Hepatic stellate cell (primary cell): Measurements from ENCODE around the gene SYK.
"Not testable (repeated sequence)": the region's sequence is repeated elsewhere in the genome, so short reads cannot be mapped to it uniquely, and the experiment has no call there.

Source experiments
- DNase-seq: peaks from one replicate; pipeline ENCODE4 v3.0.0; 2011; ENCODE audit warnings: low spot score

SYK gene

DNA sequence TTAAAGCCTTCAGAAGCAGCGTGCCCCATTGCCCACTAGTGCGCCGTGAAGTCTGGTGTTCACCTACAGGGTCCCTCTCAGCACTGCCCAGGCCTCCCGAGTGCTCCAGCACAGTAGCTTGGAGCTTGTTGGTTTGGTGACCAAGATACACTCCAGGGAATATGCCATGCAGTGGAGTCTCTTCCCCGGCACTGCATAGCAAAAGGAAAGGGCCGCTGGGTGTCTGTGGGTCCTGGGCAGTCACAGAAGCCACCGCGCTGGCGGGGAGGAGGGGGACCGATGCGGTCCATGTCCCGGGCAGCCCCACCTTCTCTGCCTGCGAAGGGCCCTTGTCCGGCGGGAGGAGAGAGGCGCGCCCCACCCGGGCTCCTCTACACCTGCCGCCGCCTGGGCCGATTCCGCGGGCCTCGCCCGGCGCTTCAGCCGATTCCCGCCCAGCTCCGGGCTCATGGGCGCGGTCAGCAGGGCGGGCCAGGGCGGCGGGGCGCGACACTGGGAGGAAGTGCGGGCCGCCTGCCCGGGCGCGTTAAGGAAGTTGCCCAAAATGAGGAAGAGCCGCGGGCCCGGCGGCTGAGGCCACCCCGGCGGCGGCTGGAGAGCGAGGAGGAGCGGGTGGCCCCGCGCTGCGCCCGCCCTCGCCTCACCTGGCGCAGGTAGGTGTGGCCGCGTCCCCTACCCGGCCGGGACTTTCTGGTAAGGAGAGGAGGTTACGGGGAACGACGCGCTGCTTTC lies at the start of gene SYK:
Gene SYK, plus strand, starts transcription at position 579 of the 732 bp plus-strand sequence. CDS start 42,080 bp downstream, outside the sequence.
- DNase-seq: no peak

DNA sequence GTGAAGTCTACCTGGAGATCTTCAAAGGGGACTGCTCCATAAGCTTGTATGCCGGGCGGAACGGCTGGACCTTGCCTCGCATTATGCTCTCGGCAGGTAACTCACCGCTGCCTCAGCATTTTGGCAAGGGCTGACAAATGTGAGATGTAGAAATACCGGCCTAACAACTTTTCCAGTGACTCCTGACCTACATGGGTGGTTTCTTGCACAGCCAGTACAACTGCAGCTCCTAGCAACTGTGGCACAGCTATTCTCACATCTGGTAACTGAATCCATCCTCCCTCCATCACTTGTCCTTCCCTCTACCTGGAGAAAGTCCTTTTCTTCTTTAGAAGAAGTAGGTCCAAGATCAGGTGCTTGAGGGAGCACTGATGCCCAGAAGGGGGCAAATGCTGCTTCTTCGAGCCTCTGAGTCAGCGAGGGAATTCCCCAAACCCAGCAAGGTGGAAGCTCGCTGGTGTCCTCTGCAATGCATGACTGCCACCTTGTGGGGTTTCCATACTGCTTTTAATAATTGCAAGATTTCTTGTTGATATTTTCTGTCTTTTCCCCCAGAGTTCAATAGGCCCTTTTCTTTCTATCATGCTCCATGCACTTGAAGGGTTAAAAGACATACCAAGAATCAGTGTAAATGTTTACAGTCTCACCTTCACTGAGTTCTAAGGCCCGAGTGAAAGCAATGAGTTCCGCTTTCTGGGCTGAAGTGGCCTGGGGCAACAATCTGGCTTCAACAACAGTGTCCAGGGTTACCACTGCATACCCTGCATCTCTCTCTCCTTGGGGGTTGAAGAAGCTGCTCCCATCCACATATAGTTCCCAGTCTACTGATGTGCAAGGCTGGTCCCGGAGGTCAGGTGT lies 45.9 kb upstream of the SYK start:
- not testable (repeated sequence) for DNase-seq

DNA sequence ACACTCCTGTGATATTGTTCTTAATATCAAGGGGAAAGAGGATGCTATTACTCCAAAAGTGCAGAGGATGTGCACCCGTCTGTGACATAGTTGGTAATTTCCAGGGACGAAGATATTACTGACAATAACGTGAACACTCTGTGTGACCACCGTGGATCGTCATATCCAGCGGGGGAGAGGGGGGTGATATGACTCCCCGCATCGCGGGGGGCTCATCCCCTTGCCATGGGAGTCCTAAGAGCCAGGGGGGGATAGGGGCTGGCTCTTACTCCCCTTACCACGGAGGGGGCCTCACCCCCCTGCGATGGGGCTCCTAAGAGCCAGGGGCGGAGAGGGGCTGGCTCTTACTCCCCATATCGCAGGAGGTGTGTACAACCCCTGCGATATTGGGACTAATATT lies 41.0 kb upstream of the SYK start:
- DNase-seq: not testable (repeated sequence)

DNA sequence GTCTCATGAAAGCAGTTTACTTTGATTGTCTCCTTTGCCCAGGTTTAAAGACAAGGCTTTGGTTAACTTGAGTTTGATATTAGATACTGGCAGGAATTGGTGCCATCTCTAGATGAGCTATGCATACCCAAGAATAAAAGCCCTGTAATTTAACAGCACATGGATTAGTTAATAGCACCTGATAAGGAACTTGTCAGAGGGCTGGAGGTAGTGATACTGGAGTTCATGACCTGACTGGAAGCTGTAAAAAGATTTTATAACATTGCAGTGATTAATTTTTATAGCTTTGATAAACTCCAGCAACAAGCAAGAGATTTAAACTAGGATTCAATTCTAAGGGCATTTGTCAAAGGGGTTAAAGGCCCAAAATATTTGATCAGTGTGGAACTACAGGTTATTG lies 34.9 kb upstream of the SYK start:
- no peak for DNase-seq

DNA sequence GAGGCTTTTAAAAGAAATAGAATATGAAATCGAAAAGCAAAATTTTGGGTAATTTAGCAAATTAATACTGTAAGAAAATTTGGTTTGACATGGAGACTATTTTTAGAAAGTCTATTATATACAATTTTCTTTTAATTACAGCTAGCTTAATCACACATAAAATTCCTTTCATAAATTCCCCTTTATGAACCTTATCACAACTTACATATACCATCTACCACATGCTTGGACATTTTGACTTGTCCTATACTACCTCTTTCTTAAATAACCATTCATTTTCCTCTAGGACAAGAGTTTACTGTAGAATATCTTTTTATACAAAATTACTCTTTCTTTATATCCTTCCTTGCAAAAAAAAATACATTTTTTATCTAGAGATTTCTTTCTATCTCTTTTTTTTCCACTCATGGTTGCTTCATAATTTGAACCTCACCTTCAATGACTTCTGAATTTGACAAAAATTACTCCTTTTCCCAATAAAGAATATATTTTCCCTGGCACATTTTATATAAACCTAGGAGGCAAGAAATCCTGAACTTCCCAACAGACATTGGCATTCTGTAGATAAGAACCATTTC lies 34.0 kb upstream of the SYK start:
- no peak for DNase-seq

DNA sequence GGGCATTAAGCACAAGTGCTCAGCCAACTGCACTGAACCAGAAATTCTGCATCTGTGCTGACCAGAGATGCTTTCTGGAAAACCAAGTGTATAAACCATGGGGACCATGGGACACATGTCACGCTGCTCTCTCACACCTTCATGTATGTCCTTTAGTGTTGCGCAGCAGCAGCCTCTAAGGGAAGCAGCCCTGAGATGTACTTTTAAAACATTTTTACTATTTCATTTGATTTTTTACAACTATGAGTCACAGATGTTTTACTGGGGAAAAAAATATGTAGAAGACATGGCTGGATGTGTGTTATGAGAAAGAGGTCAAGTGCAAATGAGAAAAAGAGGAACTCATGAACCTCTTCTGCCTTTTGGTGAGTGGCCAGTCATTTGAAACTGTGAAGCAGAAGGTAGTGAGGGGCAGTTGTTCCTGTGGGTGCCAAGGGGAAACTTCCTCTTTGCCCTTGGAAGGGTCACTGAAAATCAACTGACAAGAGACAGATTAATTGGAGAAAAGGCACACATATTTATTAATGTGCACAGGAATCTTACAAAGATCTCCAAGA lies 31.4 kb upstream of the SYK start:
- DNase-seq: no peak

DNA sequence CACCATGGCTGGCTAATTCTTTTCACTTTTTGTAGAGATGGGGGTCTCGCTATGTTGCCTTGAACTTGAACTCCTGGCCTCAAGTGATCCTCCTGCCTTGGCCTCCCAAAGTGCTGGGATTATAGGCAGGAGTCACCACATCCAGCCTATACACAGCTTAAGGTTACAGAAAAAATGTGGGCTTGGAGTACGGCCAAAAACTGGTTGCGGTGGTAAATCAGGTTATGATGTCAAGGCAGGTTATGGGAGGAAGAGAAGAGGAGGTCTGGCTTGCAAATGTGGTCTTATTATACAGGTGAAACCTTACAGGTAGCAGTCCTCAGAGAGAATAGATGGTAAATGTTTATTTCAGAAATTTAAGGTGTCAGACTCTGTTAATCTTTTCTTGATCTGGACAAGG lies 30.7 kb upstream of the SYK start:
- DNase-seq: no peak

DNA sequence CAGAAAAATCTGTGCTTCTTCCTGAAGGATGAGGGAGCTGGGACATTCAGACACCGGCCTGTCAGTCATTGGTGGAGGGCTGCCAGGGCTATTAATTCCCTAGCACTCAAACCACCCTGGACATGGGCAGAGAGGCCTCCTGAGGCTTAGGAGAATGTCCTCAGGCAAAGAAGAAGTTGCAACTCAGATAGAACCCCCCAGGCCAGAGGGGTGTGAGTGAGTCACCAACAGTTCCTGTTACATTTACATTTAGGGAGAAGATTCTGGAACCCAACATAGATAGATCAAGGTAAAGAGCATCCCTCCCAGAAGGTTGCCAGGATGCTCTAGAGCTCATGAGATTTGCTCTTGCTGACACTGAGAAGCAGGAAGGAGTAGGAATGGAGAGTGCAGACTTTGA lies 29.2 kb upstream of the SYK start:
- DNase-seq: no peak

DNA sequence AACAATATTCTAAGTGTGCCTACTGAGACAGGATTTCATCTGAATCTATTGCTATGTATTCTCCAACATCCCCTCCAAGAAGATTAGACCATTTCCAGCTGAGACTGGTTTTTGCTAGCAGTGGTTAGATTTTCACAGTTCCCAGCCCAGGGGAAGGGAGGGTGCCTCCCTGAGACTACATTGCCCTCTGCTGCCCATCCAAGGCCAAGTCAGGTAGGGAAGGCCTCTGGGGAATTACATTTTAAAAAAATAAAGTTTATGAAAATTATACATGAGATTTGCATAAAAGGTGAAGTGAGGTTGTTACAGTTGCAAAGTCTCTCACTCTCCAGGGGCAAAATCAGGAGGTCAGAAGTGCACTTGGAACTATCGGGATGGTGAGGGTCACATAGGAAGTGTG lies 28.0 kb upstream of the SYK start:
- no peak for DNase-seq

DNA sequence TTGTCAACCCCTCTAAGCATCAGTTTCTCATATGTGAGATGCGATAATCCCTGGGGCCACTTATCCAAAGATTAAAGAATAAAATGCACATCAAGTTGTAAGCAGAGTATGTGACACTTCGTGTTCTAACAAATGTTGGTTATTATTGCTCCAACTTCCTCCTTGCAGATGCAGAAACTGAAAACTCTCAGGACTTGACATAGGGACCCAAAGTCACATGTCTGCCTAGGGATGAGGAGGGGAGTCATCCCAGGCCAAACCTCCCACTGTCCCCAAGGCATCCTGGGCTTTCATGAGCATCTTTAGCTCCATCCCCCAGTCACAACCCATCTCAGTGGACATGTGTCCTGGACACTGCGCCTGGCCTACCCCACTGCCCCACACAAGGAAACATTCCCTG lies 27.5 kb upstream of the SYK start:
- no peak for DNase-seq

DNA sequence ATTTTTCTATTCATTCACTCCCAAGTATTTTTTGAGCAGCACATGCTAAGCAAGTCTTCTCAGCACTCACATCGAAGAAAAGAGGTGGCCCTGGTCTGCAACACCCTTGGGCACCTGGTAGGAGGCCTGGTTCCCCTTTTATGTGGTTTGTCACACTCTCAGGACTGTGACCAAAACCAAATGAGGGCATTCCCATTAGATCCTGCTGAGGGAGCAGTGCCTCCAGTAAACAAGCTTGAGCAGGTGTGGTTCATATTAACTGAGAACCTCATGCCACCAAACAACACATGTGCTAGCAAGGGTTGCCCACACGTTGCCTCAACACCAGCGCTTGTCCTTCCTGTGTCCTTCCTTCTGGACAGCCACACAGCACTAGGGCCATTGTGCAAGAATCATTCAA lies 26.9 kb upstream of the SYK start:
- no peak for DNase-seq

DNA sequence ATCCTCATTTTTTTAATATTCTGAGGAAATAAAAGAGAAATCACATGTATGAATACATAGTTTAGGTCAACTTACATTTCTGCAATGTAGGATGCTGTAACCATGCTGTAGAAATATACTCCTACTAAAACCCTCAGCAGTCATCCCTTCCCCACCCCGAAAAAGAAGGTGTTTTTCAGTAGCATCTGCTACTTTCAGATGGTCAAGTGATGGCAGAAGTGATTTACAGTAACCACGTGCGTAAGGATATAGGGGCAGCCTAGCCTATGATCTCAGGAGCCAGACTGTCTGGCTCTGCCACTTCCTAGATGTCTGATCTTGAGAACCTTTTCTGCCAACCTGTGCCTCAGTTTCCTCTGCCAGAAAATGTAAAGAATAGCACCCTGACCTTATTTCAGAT lies 26.0 kb upstream of the SYK start:
- DNase-seq: no peak

DNA sequence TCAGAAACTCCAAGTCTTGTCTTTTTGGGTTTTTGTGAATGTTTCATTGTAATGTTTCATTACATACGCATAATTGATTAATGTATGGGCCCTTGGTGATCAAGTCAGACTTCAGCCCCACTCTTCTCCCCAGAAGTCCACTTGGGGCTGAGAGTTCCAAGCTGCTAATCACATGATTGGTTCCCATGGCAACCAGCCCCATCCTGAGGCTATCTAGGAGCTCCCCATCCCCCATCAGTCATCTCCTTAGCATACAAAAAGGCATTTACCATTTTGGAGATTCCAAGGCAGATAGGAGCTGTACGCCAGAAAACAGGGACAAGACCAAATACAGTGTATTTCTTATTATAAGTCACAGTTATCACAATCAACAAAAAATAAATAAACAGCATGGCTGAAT lies 22.9 kb upstream of the SYK start:
- no peak for DNase-seq

DNA sequence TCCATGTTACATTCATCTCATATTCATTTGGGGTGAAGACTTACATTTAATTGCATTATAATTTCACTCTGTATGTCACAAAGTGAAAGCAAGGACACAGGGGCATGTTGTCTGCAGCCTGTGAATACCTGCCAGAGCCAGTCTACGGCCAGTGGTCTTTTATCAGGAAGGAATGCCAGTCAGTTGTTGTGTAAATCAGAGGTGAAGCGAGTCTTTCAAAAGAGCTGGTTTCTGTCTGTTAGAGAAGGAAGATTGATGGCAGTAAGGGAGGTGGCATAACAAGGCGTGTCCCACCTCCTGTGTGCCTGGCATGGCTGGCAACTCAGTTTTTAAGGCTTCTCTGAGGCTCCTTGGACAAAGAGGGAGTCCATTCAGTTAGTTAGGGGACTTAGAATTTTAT lies 18.1 kb upstream of the SYK start:
- DNase-seq: no peak

DNA sequence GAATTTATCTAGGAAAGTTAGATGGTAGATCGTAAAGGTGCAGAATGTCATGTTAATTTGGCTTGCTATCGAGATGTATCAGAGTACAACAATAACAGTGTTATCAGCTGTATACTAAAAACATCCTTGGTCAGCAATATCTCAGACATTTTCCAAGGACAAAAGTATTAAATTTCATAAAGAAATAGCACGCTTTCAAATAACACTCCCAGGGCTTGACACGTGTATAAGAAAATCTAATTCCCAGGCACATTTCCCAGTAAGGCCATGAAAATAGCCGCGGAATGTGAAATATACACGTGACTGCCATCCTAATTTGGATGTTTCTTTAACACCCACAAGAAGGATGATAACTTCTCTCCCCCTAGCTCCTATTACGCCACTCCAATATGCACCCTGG lies 17.7 kb upstream of the SYK start:
- no peak for DNase-seq

DNA sequence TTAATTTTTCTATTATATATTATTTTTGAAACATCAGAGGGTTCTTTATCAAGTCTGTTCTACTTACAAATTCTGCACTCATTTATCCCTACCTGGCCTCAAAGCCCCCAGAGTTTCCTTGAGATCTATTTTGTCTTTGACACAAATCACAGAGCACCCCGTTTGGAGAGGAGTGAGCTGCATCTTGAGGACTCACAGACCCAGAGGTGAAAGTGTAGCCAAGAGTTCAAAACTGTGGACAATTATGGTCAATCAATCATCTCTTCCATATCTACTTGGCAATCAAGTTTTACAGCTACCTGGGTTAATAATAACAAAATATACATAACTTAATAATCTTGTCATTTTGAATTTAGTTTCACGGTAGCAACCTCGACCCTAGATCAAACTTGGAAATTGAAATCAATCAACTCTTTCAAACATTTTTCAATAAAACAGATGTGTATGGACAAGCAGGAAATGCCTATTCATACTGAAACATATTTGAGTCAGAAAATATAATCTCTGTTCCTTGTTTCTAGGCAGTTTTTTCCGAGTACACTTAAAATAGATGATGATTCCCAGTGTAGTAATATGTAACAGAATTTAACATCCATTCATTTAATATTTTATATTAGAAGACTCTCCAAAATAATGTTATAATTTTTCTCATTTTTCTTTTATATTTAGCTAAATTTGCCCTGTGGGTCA lies 13.7 kb upstream of the SYK start:
- DNase-seq: no peak

DNA sequence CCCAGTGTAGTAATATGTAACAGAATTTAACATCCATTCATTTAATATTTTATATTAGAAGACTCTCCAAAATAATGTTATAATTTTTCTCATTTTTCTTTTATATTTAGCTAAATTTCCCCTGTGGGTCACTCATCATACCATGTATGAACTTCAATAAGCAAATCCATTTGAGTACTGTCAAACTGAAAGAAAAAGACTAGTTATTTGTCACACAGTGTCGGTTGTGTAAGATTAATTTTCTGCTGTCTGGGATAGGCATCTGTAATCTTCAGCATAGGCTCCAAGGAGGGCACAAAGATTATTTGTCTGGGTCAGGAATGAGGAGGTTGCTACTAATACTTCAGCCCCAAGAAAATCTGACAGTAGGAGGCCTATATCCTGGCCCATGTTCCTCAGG lies 13.1 kb upstream of the SYK start:
- DNase-seq: not testable (repeated sequence)

DNA sequence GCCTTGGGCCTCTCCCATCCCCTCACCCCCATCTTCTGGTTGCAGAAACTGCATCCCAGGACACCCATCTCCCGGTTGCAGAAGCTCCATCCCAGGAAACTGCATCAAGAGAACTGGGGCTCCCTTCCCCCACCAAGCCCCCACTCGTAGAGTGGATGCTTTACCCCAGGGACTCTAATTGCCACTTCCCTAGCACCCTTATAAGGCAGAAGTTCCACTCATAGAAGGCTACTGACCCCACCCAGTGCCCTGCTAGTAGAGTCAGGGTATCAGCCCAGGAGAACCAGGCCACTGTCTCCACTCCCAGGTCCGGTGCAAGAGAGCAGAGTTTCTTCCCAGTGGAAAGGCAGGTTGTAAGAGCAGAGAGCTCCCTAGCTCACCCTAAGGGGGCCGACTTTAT lies 12.2 kb upstream of the SYK start:
- DNase-seq: no peak

DNA sequence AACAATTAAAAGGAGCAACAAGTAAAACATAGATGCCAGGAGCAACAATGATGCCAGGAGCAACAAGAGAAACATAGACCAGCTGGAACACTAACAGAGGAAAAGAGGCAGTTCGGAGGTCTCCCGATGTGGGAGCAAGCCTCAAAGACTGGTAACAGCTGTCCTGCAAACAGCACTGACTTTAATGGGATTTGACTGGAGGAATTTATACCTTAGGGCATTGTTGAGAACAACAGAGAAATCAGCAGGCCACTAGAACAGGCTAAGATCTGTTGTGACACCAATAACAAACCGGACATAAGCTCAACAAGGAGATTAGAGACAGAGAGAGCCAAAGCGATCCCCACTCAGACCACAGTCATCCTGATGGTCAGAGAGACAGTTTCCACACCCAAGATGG lies 11.8 kb upstream of the SYK start:
- no peak for DNase-seq

DNA sequence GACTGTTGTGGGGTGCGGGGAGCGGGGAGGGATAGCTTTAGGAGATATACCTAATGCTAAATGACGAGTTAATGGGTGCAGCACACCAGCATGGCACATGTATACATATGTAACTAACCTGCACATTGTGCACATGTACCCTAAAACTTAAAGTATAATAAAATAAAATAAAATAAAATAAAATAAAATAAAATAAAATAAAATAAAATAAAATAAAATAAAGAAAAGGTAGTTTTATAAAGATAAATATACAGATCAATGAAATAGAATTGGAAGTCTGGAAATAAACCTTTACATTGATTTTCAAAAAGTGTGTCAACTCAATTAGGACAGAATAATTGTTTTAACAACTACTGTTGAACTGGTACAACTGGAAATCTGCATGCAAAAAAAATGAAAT lies 8.6 kb upstream of the SYK start:
- not testable (repeated sequence) for DNase-seq

DNA sequence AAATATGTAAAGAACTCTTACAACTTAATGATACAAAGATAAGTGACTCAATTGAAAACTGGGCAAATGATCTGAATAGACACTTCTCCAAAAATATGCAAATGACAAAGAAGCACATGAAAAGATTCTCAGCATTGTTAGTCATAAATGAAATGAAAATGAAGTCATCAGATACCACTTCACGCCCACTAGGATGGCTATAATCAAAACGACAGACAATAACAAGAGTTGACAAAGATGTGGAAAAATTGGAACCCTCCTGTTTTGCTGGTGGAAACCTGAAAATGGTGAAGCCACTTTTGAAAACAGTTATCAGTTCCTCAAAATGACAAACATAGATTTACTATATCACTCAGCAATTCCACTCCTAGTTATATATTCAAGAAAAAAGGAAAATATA lies 7.9 kb upstream of the SYK start:
- no peak for DNase-seq

DNA sequence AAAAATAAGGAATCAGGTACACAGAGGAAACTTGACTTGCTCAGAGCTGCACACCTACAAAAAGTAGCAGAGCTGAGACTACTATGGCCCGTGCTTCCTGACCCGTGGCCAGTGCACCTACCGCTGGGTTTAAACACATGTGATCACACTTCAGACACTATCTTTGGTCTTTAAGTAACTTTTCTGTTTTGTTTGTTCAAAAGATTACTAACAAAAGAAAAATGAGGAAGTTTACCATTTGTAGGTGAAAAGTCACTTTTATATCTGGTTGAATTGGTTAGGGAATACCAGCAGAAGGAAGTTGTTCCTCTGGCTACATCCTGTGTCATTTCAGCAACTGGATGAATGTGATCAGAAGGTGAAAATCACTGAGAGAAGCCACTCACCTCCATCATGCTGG lies 6.5 kb upstream of the SYK start:
- no peak for DNase-seq
